ENCODE results near the gene STMND1. TPM values are rescaled to one million over a fixed set of nuclear protein-coding genes. Genes with fewer than 3 reads are reported as not detected.

Gene STMND1
- total and polyA plus RNA-seq, 2 donors (not counting 1 experiment from before 2014, with no cell fraction given), result 0.06 TPM; not detected in 1

DNA sequence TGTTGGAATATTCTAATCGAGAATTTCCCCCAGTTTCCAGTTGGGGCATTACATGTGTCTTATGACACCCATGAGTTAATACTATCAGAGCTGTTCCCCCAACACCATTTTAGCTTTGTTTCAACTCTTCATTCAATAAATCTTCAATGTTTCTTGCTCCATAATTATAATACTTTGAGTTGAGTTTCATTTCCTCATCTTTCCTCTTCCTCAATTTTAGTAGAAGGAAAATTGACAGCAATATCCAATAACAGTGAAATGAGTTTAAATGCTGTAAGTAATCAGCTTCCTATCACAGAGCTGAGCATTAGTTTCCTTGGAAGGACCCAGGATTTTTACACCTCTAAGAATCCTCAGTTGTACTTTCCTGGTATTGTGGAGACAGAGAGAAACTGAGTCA is 1.0 kb upstream of the STMND1 start:
- no peak overlapping the region for H3K27ac ChIP-seq (ENCODE audit: insufficient read depth, low read length)
- peaks cover 4% of the 10 kb centered on the region for H3K4me1 ChIP-seq (ENCODE audit: control insufficient read depth, extremely low read depth, insufficient read depth, low read length)
- H3K4me3 ChIP-seq (replicated peaks in 1 of 4; ENCODE audit: control extremely low read depth in 1 of 4, insufficient read depth in 1 of 4, low read depth in 3 of 4, low read length in 4 of 4), result no peak overlapping the region
- DNase-seq (ENCODE audit: low read depth in 2 of 2), result no peak
- no peak for TF ChIP-seq EZH2 (IDR thresholded peaks at IDR 0.05; ENCODE audit: low read length, missing control alignments)
- TF ChIP-seq, protein P1, sequence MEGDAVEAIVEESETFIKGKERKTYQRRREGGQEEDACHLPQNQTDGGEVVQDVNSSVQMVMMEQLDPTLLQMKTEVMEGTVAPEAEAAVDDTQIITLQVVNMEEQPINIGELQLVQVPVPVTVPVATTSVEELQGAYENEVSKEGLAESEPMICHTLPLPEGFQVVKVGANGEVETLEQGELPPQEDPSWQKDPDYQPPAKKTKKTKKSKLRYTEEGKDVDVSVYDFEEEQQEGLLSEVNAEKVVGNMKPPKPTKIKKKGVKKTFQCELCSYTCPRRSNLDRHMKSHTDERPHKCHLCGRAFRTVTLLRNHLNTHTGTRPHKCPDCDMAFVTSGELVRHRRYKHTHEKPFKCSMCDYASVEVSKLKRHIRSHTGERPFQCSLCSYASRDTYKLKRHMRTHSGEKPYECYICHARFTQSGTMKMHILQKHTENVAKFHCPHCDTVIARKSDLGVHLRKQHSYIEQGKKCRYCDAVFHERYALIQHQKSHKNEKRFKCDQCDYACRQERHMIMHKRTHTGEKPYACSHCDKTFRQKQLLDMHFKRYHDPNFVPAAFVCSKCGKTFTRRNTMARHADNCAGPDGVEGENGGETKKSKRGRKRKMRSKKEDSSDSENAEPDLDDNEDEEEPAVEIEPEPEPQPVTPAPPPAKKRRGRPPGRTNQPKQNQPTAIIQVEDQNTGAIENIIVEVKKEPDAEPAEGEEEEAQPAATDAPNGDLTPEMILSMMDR (conservative IDR thresholded peaks at IDR 0.05 in 1 of 2, IDR thresholded peaks at IDR 0.05 in 1 of 2; ENCODE audit: low read depth in 1 of 2, low read length in 2 of 2), result no peak
- no peaks in the 10 kb centered on the region for H4K20me1 ChIP-seq (ENCODE audit: control insufficient read depth, extremely low read depth, insufficient read depth, low read length)
- no peak overlapping the region for H3K4me2 ChIP-seq (ENCODE audit: extremely low read depth, insufficient read depth, low read length)
- H3K9ac ChIP-seq (ENCODE audit: insufficient read depth, low read length), result no peak overlapping the region
- H2AFZ ChIP-seq (ENCODE audit: low read length), result no peak overlapping the region
- no peaks in the 10 kb centered on the region for H3K9me3 ChIP-seq (ENCODE audit: control insufficient read depth, insufficient read depth, low read depth, low read length)
- H3K79me2 ChIP-seq (ENCODE audit: control insufficient read depth, insufficient read depth, low read length), result no peaks in the 10 kb centered on the region
- H3K36me3 ChIP-seq (ENCODE audit: control insufficient read depth, insufficient read depth, low read length), result no peaks in the 10 kb centered on the region
- H3K27me3 ChIP-seq (ENCODE audit: control insufficient read depth, insufficient read depth, low read length), result peaks cover 11% of the 10 kb centered on the region

DNA sequence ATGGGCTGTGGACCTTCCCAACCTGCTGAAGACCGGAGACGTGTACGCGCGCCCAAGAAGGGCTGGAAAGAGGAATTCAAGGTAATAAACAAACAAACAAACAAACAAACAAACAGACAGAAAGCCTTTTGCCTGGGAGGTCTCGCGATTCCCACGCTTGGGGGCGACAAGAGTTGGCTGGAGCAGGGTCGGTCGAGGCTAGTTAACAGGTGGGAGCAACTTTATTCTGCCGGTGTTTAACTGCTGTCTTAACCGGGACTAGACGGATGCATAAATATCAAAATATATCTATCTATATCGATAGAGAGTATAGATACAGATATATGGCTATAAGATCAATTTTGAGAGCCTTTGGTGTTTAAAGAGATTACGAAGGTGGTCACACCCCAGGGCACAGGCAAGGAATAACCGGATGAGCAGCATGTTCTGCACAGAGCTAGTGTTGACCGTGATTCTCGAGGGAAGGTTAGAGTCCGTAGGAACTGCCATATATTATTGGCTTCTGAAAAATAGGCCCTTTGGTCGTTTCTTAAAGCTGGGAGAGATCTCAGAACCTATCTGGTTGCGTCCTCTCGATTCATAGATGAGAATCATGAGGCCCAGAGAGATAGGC is 514 bp downstream of the STMND1 start:
- no peak overlapping the region for H3K27ac ChIP-seq (ENCODE audit: insufficient read depth, low read length)
- H3K27me3 ChIP-seq (ENCODE audit: control insufficient read depth, insufficient read depth, low read length), result peaks cover 11% of the 10 kb centered on the region
- H4K20me1 ChIP-seq (ENCODE audit: control insufficient read depth, extremely low read depth, insufficient read depth, low read length), result no peaks in the 10 kb centered on the region
- no peak for TF ChIP-seq EZH2 (IDR thresholded peaks at IDR 0.05; ENCODE audit: low read length, missing control alignments)
- TF ChIP-seq, protein P1 (conservative IDR thresholded peaks at IDR 0.05 in 1 of 2, IDR thresholded peaks at IDR 0.05 in 1 of 2; ENCODE audit: low read depth in 1 of 2, low read length in 2 of 2), result no peak
- DNase-seq (ENCODE audit: low read depth in 2 of 2), result no peak
- H3K36me3 ChIP-seq (ENCODE audit: control insufficient read depth, insufficient read depth, low read length), result no peaks in the 10 kb centered on the region
- H3K4me2 ChIP-seq (ENCODE audit: extremely low read depth, insufficient read depth, low read length), result peak overlapping the region; percentile 89
- peak overlapping the region; percentile 9 to 46 (median 32) for H3K4me3 ChIP-seq (replicated peaks in 1 of 4; ENCODE audit: control extremely low read depth in 1 of 4, insufficient read depth in 1 of 4, low read depth in 3 of 4, low read length in 4 of 4)
- H3K9ac ChIP-seq (ENCODE audit: insufficient read depth, low read length), result no peak overlapping the region
- peaks cover 4% of the 10 kb centered on the region for H3K4me1 ChIP-seq (ENCODE audit: control insufficient read depth, extremely low read depth, insufficient read depth, low read length)
- no peaks in the 10 kb centered on the region for H3K9me3 ChIP-seq (ENCODE audit: control insufficient read depth, insufficient read depth, low read depth, low read length)
- H3K79me2 ChIP-seq (ENCODE audit: control insufficient read depth, insufficient read depth, low read length), result no peaks in the 10 kb centered on the region
- H2AFZ ChIP-seq (ENCODE audit: low read length), result peak overlapping the region; percentile 30

DNA sequence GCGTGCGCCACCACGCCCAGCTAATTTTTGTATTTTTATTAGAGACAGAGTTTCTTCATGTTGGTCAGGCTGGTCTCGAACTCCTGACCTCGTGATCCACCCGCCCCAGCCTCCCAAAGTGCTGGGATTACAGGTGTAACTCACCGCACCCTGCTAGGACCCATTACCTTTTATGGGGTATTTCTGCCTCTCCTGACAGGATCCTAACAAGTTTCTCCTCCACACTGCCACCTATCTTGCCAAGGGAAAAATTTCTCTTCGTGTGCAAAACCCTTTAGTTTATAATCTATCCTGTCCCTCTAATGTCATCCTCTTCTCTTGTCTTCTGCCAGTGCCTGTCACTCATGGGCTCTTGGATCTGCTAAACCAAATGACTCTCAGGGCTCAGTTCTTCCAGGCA is 1.9 kb downstream of the STMND1 start:
- Histone ChIP-seq H3K79me2 (ENCODE audit: control insufficient read depth, insufficient read depth, low read length) (no peaks in the 10 kb centered on the region), H3K4me1 (ENCODE audit: control insufficient read depth, extremely low read depth, insufficient read depth, low read length) (peaks cover 4% of the 10 kb centered on the region), H3K4me2 (ENCODE audit: extremely low read depth, insufficient read depth, low read length) (no peak overlapping the region), H3K9me3 (ENCODE audit: control insufficient read depth, insufficient read depth, low read depth, low read length) (no peaks in the 10 kb centered on the region), H3K27me3 (ENCODE audit: control insufficient read depth, insufficient read depth, low read length) (peaks cover 11% of the 10 kb centered on the region), H3K9ac (ENCODE audit: insufficient read depth, low read length) (no peak overlapping the region), H3K27ac (ENCODE audit: insufficient read depth, low read length) (no peak overlapping the region), H2AFZ (ENCODE audit: low read length) (no peak overlapping the region), H3K4me3 (replicated peaks in 1 of 4; ENCODE audit: control extremely low read depth in 1 of 4, insufficient read depth in 1 of 4, low read depth in 3 of 4, low read length in 4 of 4) (no peak overlapping the region), H4K20me1 (ENCODE audit: control insufficient read depth, extremely low read depth, insufficient read depth, low read length) (no peaks in the 10 kb centered on the region), H3K36me3 (ENCODE audit: control insufficient read depth, insufficient read depth, low read length) (no peaks in the 10 kb centered on the region)
- no peak for DNase-seq (ENCODE audit: low read depth in 2 of 2)
- no peak for TF ChIP-seq EZH2 (IDR thresholded peaks at IDR 0.05; ENCODE audit: low read length, missing control alignments)
- TF ChIP-seq, protein P1 (conservative IDR thresholded peaks at IDR 0.05 in 1 of 2, IDR thresholded peaks at IDR 0.05 in 1 of 2; ENCODE audit: low read depth in 1 of 2, low read length in 2 of 2), result peak in 1 of 2 donors; percentile 31

Measured in fibroblast of lung (primary cell).